Activated T-helper 1 cell treated with anti-CD3 and anti-CD28 coated beads, Interleukin-2, amount 50 U/mL, for 16 hours (primary cell): ENCODE results near the gene FKBP10.
"Not testable (repeated sequence)": the region's sequence is repeated elsewhere in the genome, so short reads cannot be mapped to it uniquely, and the experiment has no call there.

Experiments used
- DNase-seq, 2 donors: peaks; one replicate each; pipeline ENCODE4 v3.0.0-alpha.2; 2020; ENCODE audit warnings: low read depth in 1 of 2, low spot score in 1 of 2

The FKBP10 gene

GRCh38 chr17:41836550-41837196, 23.9 kb downstream of the FKBP10 start:
- no peak for DNase-seq

- no peak for DNase-seq
Measured at GRCh38 chr17:41837761-41838538, 25.1 kb downstream of the FKBP10 start, which contains the start of gene KLHL10. KLHL10 (plus strand) TSS chr17:41837825; CDS start chr17:41837933, 108 bp downstream.

DNA sequence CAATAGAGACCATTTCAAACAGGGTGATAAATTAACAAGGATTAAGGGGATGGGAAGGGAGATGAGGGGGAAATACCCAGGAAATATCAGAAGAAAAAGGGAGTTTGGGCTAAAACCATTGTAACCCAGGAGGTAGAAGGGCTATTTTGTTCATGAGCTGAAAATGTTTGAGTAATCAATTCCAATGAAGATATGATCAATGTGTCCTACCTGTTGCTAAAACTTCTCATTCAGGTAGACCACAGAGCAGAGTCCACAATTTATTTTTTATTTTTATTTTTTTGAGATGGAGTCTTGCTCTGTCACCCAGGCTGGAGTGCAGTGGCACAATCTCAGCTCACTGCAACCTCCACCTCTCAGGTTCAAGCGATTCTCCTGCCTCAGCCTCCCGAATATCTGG, 26.6 kb downstream of the FKBP10 start:
- DNase-seq = not testable (repeated sequence)

- not testable (repeated sequence) for DNase-seq
Measured at GRCh38 chr17:41840781-41841180, 28.0 kb downstream of the FKBP10 start.

DNA sequence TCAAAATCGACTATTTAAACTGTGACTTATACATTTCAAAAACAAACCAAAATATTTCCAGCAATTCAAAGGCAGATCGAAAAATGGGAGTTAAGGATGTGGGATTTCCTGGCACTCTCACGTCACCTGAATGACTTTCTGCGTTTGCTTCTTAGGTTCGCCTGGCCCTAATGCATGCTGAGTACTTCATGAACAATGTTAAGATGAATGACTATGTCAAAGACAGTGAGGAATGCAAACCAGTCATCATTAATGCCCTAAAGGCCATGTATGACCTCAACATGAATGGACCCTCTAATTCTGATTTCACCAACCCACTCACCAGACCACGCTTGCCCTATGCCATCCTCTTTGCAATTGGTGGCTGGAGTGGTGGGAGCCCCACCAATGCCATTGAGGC, 32.2 kb downstream of the FKBP10 start:
- DNase-seq = no peak

DNA sequence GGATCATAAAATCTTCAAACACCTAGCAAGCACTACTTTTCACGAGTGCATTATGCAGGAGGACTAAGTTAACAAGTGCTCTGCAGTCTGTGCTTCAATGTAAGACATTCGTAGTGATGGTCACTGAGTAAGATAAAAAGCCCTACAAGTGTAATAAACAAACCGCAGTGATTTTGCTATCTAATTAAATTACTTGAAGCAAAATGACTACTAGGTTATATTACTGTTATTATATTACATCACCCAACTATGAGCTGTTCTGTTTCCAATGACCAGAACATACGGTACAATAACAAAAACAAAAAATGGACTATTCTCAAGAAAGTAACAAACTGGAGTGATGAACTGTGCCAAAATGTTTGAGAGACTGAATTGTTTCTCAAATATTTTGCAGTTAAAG, 36.0 kb downstream of the FKBP10 start:
- no peak for DNase-seq

GRCh38 chr17:41849251-41849990, 36.6 kb downstream of the FKBP10 start:
- no peak for DNase-seq

DNA sequence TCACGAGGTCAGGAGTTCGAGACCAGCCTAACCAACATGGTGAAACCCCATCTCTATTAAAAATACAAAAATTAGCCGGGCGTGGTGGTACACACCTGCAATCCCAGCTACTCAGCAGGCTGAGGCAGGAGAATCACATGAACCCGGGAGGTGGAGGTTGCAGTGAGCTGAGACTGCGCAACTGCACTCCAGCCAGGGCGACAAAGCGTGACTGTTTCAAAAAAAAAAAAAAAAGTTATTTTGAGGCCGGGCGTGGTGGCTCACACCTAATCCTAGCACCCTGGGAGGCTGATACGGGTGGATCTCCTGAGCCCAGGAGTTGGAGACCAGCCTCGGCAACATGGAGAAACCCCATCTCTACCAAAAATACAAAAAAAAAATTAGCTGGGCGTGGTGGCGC, 38.6 kb downstream of the FKBP10 start:
- not testable (repeated sequence) for DNase-seq

DNA sequence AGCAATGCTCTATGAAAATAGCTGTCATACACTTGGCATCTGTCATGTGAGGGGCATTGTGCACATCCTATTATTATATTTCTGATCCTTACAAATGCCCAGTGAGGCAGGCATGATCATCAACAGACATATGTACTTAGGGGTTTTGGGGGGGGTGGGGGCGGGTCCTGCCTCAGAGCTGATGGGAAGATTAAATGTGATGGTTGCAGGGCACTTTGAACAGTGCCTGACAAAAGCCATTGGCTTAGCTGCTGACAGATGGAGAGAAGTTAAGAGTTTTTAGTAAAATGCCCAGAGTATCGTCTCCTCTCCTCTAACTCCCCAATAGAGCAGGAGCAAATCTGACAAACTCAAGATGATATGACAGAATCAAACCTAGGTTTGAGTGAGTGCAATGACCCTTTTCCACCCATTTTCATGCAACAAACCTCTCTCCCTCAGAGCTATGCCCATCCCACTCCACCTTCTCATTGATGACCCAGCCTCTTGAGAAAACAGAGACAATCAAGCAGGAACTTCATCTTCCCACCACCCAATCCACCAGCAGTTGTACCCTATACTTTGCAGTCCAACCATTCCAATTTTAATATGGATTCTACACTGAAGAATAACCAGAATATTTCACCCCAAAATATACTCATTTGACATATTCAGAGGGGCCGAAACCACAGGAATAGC, 47.6 kb downstream of the FKBP10 start:
- DNase-seq = no peak

DNA sequence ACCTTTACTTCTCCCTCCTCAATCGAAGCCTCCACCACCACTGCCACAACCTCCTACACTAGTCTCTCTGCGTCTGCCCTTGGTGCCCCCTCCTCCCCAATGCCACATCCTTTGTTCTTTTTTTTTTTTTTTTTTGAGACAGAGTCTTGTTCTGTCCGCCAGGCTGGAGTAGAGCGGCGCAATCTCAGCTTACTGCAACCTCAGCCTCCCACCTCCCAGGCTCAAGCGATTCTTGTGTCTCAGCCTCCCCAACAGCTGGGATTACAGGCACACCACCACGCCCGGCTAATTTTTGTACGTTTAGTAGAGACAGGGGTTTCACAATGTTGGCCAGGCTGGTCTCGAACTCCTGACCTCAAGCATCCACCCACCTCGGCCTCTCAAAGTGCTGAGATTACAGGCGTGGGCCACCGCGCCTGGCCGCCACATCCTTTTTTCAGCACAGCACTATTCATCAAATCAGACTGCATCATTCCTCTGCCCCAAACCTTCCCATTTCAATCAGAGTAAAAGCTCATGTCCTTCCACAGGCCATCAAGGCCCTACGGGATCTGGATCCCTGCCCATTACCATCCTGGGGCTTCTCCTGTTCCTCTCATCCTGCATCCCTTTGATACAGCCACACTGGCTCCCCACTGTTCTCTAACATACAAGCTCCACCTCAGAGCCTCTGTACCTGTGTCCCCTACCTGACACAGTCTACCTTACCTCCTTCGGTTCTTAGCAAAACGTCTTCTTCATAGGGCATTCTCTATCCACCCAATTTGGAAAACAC, 50.5 kb downstream of the FKBP10 start:
- no peak for DNase-seq

DNA sequence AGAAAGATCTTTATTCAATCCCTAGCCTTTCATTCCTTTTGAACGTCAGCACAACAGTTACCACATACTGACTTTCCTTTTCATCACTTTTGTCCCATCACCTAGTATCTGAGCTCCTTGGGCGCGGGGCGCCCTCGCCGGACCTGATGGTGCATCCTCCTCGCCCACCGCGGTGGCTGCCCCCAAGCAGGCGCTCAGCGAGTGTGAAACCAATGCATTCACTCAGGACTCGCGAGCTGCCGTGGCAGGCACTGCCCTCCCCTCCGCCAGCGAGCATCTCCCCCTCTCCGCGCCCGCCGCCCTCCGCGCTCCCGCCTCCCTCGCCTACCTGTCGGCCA, 51.7 kb downstream of the FKBP10 start:
- peak in 1 of 2 donors; percentile 49 for DNase-seq

- DNase-seq = peak; percentile 78 to 84
Measured at GRCh38 chr17:41864836-41865595, 52.2 kb downstream of the FKBP10 start, which contains the start of gene KLHL11. KLHL11 (minus strand) TSS chr17:41865423; CDS start chr17:41865370, 53 bp downstream.

DNA sequence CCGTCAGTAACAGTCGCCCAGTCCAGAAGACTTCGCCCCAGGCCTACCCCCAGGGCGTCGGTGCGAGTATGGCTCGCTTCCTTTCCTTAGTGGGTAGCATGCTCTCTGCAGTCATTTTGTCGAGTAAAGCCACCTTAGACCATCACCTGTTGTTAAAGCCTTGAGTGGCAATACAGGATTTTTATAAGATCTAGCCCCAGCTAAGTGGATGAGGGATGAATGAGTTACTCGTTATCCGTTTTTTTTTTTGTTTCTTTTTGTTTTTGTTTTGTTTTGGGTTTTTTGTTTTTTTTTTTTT, 52.7 kb downstream of the FKBP10 start:
- no peak for DNase-seq

DNA sequence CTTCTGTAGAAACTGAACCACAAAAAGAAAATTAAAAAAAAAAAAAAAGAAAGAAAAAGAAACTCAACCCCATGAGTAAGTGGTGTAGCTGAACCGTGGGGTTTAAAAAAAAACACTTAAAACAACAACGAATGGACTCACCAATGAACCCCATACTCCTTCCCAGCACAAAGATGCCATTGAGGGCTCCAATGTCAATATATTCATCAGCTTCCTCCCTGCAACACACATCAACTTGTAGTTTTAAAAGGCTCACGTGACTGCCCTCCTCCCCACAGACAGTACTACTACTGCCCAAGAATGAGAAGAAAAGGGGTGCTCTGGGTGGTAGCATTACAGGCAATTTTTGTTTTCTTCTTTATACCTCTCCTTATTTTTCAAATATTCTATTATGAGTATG, 55.8 kb downstream of the FKBP10 start:
- no peak for DNase-seq

GRCh38 chr17:41869426-41869825, 56.6 kb downstream of the FKBP10 start:
- no peak for DNase-seq

DNA sequence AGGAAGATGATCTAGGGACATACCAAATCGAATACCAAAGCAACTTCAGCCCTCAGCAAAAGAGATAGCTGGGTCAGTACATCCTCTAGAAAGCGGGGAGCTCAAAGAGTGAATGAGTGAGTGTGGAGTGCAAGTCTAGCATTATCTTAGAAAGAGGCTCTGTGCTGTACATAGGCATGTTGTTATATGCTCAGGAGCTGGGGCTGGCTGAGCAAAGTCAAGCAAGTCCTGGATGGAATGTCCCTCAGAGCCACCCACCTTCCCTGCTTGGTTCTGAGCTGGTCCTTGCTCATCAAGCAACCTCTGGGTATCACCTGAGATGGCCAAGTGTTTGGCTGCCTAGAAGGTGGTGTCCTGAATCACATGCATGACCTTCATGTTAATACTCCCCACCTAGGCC, 57.3 kb downstream of the FKBP10 start:
- no peak for DNase-seq

DNA sequence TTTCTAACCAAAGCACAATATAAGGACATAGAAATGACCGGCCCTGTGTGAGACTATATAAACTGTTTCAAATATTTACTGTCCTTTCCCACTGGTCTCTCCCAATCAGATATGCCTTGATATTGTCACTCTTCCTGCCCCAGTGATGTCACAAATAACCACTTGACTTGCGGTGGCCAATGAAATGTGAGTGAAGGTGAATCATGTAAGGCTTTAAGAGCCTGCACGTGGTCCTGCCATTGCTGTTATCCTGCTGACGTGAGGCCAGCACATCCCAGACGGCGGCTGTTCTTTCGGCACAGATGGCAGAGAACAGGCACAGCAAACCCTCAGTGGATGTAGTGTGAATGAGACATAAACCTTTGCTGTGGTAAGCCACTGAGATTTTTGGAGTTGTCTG, 57.8 kb downstream of the FKBP10 start:
- DNase-seq = no peak

GRCh38 chr17:41871789-41872188, 59.0 kb downstream of the FKBP10 start:
- DNase-seq = no peak
